BJ (cell line): ENCODE measurements around the gene KCNG2. TPM values are rescaled to one million over a fixed set of nuclear protein-coding genes. Genes with fewer than 3 reads are reported as not detected.

Experiments used
- CTCF ChIA-PET: fragments of 350-600 bp; formaldehyde crosslinking; extraction: SDS; loops from one replicate; lab custom pipeline; 2021; ENCODE audit warnings: antibody characterized with exemption, inconsistent platforms; lab: Yijun Ruan, JAX
- POLR2A ChIA-PET: fragments of 300-600 bp; sonication (Branson Sonifier 250); formaldehyde crosslinking; extraction: SDS; loops from one replicate; lab custom pipeline; 2021; ENCODE audit warnings: antibody characterized with exemption; lab: Charles Lee
- DNase-seq: peaks from one replicate; pipeline ENCODE4 v3.0.0-alpha.2; 2011; ENCODE audit warnings: low read depth
- H3K27me3 ChIP-seq: 2 replicates; pipeline ENCODE4 v1.6.0; 2011; ENCODE audit warnings: low read length; ENCODE audit not compliant: control insufficient read depth, insufficient read depth
- H3K36me3 ChIP-seq: 2 replicates; pipeline ENCODE4 v1.5.1; 2011; ENCODE audit warnings: low read length; ENCODE audit not compliant: control insufficient read depth, insufficient read depth
- H3K4me3 ChIP-seq: 2 replicates; pipeline ENCODE4 v1.5.1; 2011; ENCODE audit warnings: low read depth, mild to moderate bottlenecking, control low read depth, low read length
- polyA plus RNA-seq: library from polyadenylated mRNA; depleted of rRNA; stranded (reverse); fragments of >200 nt; gene quantifications from 2 replicates; pipeline ENCODE4 v1.2.3, GENCODE V29; 2011
- TF ChIP-seq, protein P1 (sequence below): IDR thresholded peaks from 2 replicates; pipeline ENCODE4 v1.5.1; 2011; ENCODE audit warnings: low read depth, mild to moderate bottlenecking, control low read depth, inconsistent platforms, low read length, moderate library complexity; ENCODE audit not compliant: insufficient read depth

The KCNG2 gene
- polyA plus RNA-seq, 1 experiment = not detected

DNA sequence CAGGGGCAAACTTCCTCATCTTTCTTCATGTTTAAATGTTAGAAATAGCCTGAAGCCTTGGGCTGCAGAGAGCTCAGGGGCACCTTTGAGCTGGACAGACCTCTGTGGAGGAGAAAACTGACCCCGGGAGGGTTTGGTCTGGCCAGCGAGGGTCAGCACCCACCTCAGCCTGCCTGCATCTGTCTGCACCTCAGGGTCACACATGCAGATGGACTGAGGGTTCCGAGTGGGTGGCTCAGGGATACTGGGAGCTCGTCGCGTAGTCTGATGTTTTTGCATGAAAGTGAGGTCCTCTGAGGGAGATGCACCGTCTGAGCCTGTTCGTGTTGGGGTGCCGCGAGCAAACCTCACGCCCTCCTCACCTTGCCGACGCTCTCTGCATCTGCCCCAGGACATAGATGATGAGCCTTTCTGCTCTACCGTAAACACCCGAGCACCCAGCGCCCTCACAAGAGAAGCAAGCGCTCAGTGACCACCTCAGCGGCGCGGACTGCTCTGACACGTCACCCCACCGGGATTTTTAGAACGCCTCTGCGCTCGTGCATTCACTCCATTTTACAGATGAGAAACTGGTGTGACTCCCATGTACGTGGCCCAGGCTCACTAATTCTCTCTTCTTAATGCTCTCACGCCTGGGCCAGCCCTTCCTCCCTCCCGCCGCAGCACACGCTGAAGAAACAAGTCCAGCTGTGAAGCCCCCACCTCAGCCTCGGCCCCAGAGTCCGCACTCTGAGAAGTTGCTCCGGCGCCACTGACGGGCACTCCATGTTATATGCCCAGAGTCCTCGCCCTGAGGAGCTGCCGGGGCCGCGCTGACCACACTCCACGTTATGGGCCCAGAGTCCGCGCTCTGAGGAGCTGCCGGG lies 9.5 kb downstream of the KCNG2 start:
- DNase-seq = no peak
- TF ChIP-seq, protein P1, sequence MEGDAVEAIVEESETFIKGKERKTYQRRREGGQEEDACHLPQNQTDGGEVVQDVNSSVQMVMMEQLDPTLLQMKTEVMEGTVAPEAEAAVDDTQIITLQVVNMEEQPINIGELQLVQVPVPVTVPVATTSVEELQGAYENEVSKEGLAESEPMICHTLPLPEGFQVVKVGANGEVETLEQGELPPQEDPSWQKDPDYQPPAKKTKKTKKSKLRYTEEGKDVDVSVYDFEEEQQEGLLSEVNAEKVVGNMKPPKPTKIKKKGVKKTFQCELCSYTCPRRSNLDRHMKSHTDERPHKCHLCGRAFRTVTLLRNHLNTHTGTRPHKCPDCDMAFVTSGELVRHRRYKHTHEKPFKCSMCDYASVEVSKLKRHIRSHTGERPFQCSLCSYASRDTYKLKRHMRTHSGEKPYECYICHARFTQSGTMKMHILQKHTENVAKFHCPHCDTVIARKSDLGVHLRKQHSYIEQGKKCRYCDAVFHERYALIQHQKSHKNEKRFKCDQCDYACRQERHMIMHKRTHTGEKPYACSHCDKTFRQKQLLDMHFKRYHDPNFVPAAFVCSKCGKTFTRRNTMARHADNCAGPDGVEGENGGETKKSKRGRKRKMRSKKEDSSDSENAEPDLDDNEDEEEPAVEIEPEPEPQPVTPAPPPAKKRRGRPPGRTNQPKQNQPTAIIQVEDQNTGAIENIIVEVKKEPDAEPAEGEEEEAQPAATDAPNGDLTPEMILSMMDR = no peak
- 0 out of 2 replicates have a peak, but pooled peaks cover 1% of the 10 kb centered on the region for H3K27me3 ChIP-seq
- H3K4me3 ChIP-seq = no peak overlapping the region
- no peaks in the 10 kb centered on the region for H3K36me3 ChIP-seq
- POLR2A ChIA-PET = no interaction called here
- CTCF ChIA-PET = no interaction called here

DNA sequence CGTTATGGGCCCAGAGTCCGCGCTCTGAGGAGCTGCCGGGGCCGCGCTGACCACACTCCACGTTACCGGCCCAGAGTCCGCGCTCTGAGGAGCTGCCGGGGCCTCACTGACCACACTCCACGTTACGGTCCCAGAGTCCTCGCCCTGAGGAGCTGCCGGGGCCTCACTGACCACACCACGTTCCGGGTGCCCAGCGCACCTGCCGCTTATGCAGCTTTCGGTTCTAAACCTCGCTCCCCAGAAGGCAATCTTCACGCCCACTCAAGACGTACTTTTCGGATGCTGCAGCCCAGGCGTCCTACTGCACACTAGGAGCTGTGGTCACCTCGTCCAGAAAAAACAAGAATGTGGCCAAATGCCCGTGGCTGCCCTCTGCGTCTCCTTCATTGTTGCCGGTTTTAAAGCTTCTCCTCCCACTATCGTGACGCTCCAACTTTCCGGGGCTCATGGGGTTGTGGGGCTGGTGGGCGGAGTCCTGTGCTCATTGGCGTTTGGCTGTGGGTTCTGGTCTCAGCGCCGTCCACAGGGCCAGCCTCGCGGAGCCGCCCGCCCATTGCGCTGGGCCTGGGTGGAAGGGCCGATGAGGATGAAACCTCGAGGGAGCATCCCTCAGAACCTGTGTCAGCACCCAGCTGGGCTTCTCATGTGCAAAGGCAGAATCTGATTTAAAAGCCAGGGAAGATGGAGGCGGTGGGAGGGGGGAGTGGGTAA lies 11.9 kb downstream of the KCNG2 start:
- Histone ChIP-seq H3K27me3 (no peaks in the 10 kb centered on the region; the same call in 1 of the 2 replicates), H3K36me3 (no peaks in the 10 kb centered on the region), H3K4me3 (no peak overlapping the region)
- ChIA-PET CTCF (no interaction called here), POLR2A (no interaction called here)
- TF ChIP-seq, protein P1 = no peak
- DNase-seq = no peak

DNA sequence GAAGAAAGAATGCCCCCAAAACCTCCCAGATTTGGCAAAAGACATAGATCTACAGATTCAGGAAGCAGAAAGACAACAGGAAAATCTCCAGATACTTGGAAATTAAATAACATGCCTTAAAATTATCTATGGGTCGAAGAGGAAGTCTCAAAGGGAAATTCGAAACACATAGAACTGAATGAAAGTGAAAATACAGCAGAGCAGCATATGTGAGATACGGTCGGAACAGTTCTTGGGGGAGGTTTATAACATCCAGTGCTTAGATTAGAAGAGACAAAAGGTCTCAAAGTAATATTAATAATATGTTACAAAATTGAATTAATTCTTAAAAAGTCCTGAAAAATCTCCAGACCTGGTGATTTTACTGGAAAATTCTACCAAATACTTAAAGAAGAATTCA lies 14.3 kb downstream of the KCNG2 start:
- no peak for DNase-seq
- no peaks in the 10 kb centered on the region; the same call in none of the 2 replicates for H3K27me3 ChIP-seq
- ChIA-PET CTCF (no interaction called here), POLR2A (no interaction called here)
- H3K36me3 ChIP-seq = no peaks in the 10 kb centered on the region
- H3K4me3 ChIP-seq = no peak overlapping the region
- TF ChIP-seq, protein P1 = no peak

DNA sequence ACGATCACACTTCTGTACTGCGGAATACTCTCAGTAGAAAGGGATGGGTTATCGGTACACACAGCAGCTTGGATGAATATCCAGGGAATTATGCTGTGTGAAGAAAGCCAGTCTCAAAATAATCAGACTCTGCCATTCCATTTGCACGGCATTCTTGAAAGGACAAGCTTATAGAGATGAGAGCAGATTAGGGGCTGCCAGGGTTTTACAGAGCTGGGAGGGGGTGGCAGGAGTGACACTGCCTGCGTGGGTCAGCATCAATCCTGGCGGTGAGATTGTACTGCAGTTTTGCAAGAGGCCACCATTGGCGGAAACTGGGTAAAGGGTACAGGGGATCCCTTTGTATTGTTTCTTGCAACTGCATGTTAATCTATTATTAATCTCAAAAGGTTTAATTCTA lies 16.6 kb downstream of the KCNG2 start:
- ChIA-PET POLR2A (no interaction called here), CTCF (no interaction called here)
- no peak for DNase-seq
- H3K36me3 ChIP-seq = no peaks in the 10 kb centered on the region
- TF ChIP-seq, protein P1 = no peak
- H3K27me3 ChIP-seq = no peaks in the 10 kb centered on the region; the same call in none of the 2 replicates
- no peak overlapping the region for H3K4me3 ChIP-seq

DNA sequence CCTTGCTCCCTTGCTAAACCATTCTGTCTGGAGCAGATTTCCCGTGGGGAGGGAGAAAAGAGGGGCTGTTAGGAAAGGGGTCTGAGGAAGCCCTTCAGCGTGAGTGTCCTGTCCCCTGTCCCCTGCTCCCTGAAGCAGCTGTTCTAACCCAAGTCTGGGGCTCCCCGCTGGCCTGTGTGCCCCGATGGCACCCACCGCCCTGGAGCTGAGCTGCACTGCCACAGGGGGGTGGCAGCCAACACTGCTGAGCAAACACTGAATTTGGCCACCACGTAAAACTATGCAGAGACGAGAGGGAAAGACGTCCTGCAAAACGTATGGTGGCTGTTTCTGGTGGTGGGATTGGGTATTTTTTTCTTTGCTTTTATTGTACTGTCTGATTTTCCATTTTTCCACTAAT lies 17.9 kb downstream of the KCNG2 start:
- no peaks in the 10 kb centered on the region for H3K36me3 ChIP-seq
- peaks cover 6% of the 10 kb centered on the region for H3K27me3 ChIP-seq
- TF ChIP-seq, protein P1 = no peak
- DNase-seq = no peak
- ChIA-PET POLR2A (no interaction called here), CTCF (no interaction called here)
- H3K4me3 ChIP-seq = no peak overlapping the region
